ENCODE data around the gene DDIT4.

DDIT4 gene

GRCh38 chr10:72297281-72297804, 23.6 kb downstream of the DDIT4 start:
- H3K27me3 ChIP-seq (ENCODE audit: control insufficient read depth in 3 of 3, insufficient read depth in 3 of 3, low read depth in 1 of 3, low read length in 3 of 3) = no peaks in the 10 kb centered on the region
- no peaks in the 10 kb centered on the region for H3K9me3 ChIP-seq (replicated peaks in 1 of 2; ENCODE audit: control insufficient read depth in 2 of 2, insufficient read depth in 1 of 2, low read depth in 1 of 2, low read length in 2 of 2)
- H3K9ac ChIP-seq (ENCODE audit: low read depth, low read length, poor library complexity) = peak overlapping the region; percentile 33
- peak overlapping the region; percentile 76 for H2BK12ac ChIP-seq (ENCODE audit: low read length)
- peak overlapping the region; percentile 11 for H2BK5ac ChIP-seq (ENCODE audit: low read length)
- H3K18ac ChIP-seq (ENCODE audit: low read length) = peak overlapping the region; percentile 20
- no peak overlapping the region for H3K4ac ChIP-seq (ENCODE audit: low read length)
- H3K4me3 ChIP-seq (ENCODE audit: low read length in 2 of 2) = peak overlapping the region; percentile 50 to 81
- H3K23ac ChIP-seq (ENCODE audit: low read depth, low read length, poor library complexity) = peak overlapping the region; percentile 89
- no peak overlapping the region for H3K14ac ChIP-seq (ENCODE audit: low read length)
- no peak overlapping the region for H2BK120ac ChIP-seq (ENCODE audit: low read depth, low read length)
- peak overlapping the region; percentile 88 for H2AFZ ChIP-seq (ENCODE audit: low read length)
- H3K36me3 ChIP-seq (replicated peaks in 1 of 2; ENCODE audit: control insufficient read depth in 2 of 2, insufficient read depth in 2 of 2, low read length in 2 of 2) = no peaks in the 10 kb centered on the region
- no peak overlapping the region for H4K91ac ChIP-seq (ENCODE audit: low read depth, low read length, poor library complexity)
- peak overlapping the region; percentile 3 for H2AK5ac ChIP-seq (ENCODE audit: low read depth, low read length)
- H2BK15ac ChIP-seq (ENCODE audit: low read length) = no peak overlapping the region
- WGBS, 2 donors (ENCODE audit: extremely low coverage in 2 of 2, insufficient read length in 2 of 2, insufficient replicate concordance in 1 of 2) = no CpG with 5 or more reads among the region's 30 CpGs
- peaks cover 4% of the 10 kb centered on the region for H3K79me1 ChIP-seq (ENCODE audit: low read depth, low read length)
- DNase-seq (ENCODE audit: low spot score) = no peak
- no peak overlapping the region for H4K8ac ChIP-seq (ENCODE audit: low read depth, low read length)
- peaks cover 18 to 20% of the 10 kb centered on the region in 2 donors for H3K4me1 ChIP-seq (ENCODE audit: control insufficient read depth in 2 of 2, insufficient read depth in 1 of 2, low read depth in 1 of 2, low read length in 2 of 2)
- peak overlapping the region; percentile 60 for H3K27ac ChIP-seq (replicated peaks; ENCODE audit: low read length)
- H3K4me2 ChIP-seq (ENCODE audit: insufficient read depth, low read length, poor library complexity, severe bottlenecking) = peak overlapping the region; percentile 62

DNA sequence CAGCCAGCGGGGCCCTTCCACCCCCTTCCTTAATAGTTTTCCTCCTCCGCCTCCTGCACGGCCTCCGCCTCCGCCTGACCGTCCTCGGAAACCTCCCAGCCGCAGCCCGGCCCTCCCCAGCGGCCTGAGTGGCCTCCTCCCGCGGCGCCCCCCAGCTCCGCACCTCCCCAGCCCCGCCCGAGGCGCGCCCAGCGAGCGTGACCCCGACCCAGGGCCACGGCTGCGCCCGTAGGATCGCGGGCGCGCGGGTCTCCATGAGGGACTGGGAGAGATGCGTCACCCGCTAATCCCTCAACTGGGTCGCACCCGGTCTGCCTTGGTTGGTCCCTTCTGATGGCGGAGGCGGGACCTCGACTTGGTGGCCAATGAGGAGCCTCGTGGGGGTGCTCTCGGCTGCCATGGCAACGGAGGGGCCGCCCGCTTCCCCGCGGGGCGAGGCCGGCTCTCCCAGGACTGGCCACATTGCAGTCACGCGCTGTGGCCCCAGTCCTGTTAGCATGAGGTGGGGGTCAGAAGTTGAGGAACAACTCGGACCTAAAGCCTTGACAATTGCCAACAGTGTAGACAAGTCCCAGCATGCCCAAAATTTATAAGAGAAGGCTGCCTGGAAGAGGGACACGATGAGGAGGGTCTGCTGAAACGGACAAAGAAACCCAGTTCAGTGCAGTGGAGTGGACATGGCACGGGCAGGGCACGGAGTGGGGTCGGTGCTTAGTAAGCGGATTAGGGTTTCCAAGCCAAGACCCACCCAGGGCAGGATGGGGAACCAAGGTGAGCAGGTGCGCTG, 24.3 kb downstream of the DDIT4 start:
- Histone ChIP-seq H2BK120ac (ENCODE audit: low read depth, low read length) (peak overlapping the region; percentile 93), H4K91ac (ENCODE audit: low read depth, low read length, poor library complexity) (peak overlapping the region; percentile 100), H3K9ac (ENCODE audit: low read depth, low read length, poor library complexity) (peak overlapping the region; percentile 66), H4K8ac (ENCODE audit: low read depth, low read length) (peak overlapping the region; percentile 100), H3K27me3 (ENCODE audit: control insufficient read depth in 3 of 3, insufficient read depth in 3 of 3, low read depth in 1 of 3, low read length in 3 of 3) (no peaks in the 10 kb centered on the region), H3K18ac (ENCODE audit: low read length) (peak overlapping the region; percentile 100), H3K4me1 (ENCODE audit: control insufficient read depth in 2 of 2, insufficient read depth in 1 of 2, low read depth in 1 of 2, low read length in 2 of 2) (peaks cover 18 to 20% of the 10 kb centered on the region in 2 donors), H2BK5ac (ENCODE audit: low read length) (peak overlapping the region; percentile 43), H3K36me3 (replicated peaks in 1 of 2; ENCODE audit: control insufficient read depth in 2 of 2, insufficient read depth in 2 of 2, low read length in 2 of 2) (no peaks in the 10 kb centered on the region), H2BK15ac (ENCODE audit: low read length) (peak overlapping the region; percentile 90), H3K27ac (replicated peaks; ENCODE audit: low read length) (peak overlapping the region; percentile 77), H3K4me3 (ENCODE audit: low read length in 2 of 2) (peak overlapping the region; percentile 50 to 81), H2AFZ (ENCODE audit: low read length) (peak overlapping the region; percentile 88), H3K9me3 (replicated peaks in 1 of 2; ENCODE audit: control insufficient read depth in 2 of 2, insufficient read depth in 1 of 2, low read depth in 1 of 2, low read length in 2 of 2) (no peaks in the 10 kb centered on the region), H3K79me1 (ENCODE audit: low read depth, low read length) (peaks cover 4% of the 10 kb centered on the region), H3K23ac (ENCODE audit: low read depth, low read length, poor library complexity) (peak overlapping the region; percentile 89), H2AK5ac (ENCODE audit: low read depth, low read length) (peak overlapping the region; percentile 99), H3K14ac (ENCODE audit: low read length) (no peak overlapping the region), H3K4ac (ENCODE audit: low read length) (peak overlapping the region; percentile 1), H2BK12ac (ENCODE audit: low read length) (peak overlapping the region; percentile 78), H3K4me2 (ENCODE audit: insufficient read depth, low read length, poor library complexity, severe bottlenecking) (peak overlapping the region; percentile 62)
- WGBS, 2 donors (ENCODE audit: extremely low coverage in 2 of 2, insufficient read length in 2 of 2, insufficient replicate concordance in 1 of 2) = no CpG with 5 or more reads among the region's 55 CpGs
- peak; percentile 96 for DNase-seq (ENCODE audit: low spot score)

DNA sequence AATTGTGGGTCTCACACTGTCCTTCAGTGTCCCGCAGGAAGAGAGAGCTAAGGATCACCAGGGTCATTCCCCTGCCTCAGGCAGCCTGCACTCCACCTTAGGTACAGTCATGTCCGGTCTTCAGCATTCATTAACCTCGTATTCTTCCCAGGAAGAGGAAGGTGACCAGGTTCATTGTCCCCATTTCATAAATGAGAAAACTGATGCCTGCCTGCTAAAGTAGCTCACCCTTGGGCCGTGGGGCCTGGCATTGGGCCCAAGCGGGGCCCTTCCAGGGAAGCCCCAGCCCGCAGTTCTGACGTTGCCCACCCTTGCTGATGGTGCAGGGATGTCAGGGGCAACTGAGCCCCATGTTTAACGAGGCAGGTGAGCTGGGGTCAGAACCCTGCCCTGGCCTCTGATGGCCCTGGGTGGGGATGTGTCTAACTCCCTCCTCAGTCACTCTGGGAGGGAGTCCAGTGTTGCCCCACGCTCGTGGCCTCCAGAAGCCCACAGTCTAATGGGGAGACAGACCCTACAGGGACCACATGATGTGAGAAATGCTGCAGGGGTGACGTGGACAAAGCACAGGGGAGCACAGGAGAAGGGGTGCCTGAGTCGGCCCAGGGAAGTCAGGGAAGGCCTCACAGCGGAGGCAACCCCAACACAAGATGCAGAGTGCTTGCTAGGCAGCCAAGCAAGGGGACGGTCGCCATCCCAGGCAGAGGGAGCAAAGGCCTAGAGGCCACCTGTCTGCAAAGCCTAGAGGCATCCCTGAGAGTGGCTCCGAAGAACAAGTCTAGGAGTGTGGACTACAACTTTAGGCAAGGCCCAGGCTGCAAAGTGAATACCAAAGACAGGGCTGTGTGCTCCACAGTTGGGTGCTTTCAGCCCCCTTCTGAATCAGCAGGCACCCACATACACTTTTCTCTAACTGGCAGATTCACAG, 25.1 kb downstream of the DDIT4 start:
- peaks cover 4% of the 10 kb centered on the region for H3K79me1 ChIP-seq (ENCODE audit: low read depth, low read length)
- no peak overlapping the region for H3K4me2 ChIP-seq (ENCODE audit: insufficient read depth, low read length, poor library complexity, severe bottlenecking)
- H3K23ac ChIP-seq (ENCODE audit: low read depth, low read length, poor library complexity) = peak overlapping the region; percentile 12
- peak overlapping the region; percentile 97 for H3K4ac ChIP-seq (ENCODE audit: low read length)
- peak overlapping the region; percentile 90 for H2BK15ac ChIP-seq (ENCODE audit: low read length)
- H3K9ac ChIP-seq (ENCODE audit: low read depth, low read length, poor library complexity) = peak overlapping the region; percentile 66
- peak overlapping the region; percentile 93 for H2BK120ac ChIP-seq (ENCODE audit: low read depth, low read length)
- peak overlapping the region; percentile 100 for H4K8ac ChIP-seq (ENCODE audit: low read depth, low read length)
- H2AK5ac ChIP-seq (ENCODE audit: low read depth, low read length) = peak overlapping the region; percentile 99
- H3K9me3 ChIP-seq (replicated peaks in 1 of 2; ENCODE audit: control insufficient read depth in 2 of 2, insufficient read depth in 1 of 2, low read depth in 1 of 2, low read length in 2 of 2) = no peaks in the 10 kb centered on the region
- peak overlapping the region; percentile 100 for H4K91ac ChIP-seq (ENCODE audit: low read depth, low read length, poor library complexity)
- peaks cover 18 to 20% of the 10 kb centered on the region in 2 donors for H3K4me1 ChIP-seq (ENCODE audit: control insufficient read depth in 2 of 2, insufficient read depth in 1 of 2, low read depth in 1 of 2, low read length in 2 of 2)
- H3K14ac ChIP-seq (ENCODE audit: low read length) = no peak overlapping the region
- peak overlapping the region; percentile 77 for H3K27ac ChIP-seq (replicated peaks; ENCODE audit: low read length)
- H3K18ac ChIP-seq (ENCODE audit: low read length) = peak overlapping the region; percentile 100
- DNase-seq (ENCODE audit: low spot score) = no peak
- H3K36me3 ChIP-seq (replicated peaks in 1 of 2; ENCODE audit: control insufficient read depth in 2 of 2, insufficient read depth in 2 of 2, low read length in 2 of 2) = no peaks in the 10 kb centered on the region
- H2BK12ac ChIP-seq (ENCODE audit: low read length) = peak overlapping the region; percentile 78
- H2AFZ ChIP-seq (ENCODE audit: low read length) = peak overlapping the region; percentile 88
- no CpG with 5 or more reads among the region's 16 CpGs for WGBS, 2 donors (ENCODE audit: extremely low coverage in 2 of 2, insufficient read length in 2 of 2, insufficient replicate concordance in 1 of 2)
- no peaks in the 10 kb centered on the region for H3K27me3 ChIP-seq (ENCODE audit: control insufficient read depth in 3 of 3, insufficient read depth in 3 of 3, low read depth in 1 of 3, low read length in 3 of 3)
- H3K4me3 ChIP-seq (ENCODE audit: low read length in 2 of 2) = no peak overlapping the region
- H2BK5ac ChIP-seq (ENCODE audit: low read length) = peak overlapping the region; percentile 43

All from neuronal stem cell (in vitro differentiated cells).